ENCODE results near the gene TCF7L1. TPM values are rescaled to one million over a fixed set of nuclear protein-coding genes. Genes with fewer than 3 reads are reported as not detected.

TCF7L1 gene
- total and polyA plus RNA-seq, 11 donors: 1.9 to 9.8 (median 6.3) TPM

DNA sequence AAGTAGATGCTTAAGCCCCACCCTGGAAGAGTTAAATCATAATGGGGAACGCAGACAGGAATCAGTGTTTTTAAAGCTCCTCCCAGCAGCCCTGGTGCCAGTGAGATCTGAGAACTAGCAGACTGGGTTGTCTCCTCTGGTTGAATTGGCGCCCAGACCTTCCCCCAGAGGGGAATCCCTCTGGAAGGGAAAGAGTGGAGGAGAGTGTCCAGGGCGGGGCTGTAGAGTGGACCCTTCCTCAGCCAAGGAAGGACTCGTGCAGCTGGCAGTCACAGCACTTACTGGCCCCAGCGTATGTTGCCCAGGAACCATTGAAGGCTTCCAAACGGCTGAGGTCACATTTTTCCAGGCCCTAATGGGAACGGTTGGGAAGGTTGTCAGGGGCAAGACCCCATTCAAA lies 132.1 kb downstream of the TCF7L1 start:
- WGBS, 4 donors: 32 to 40% (median 34%) methylated on average over 7 of the region's 7 CpGs
- Histone ChIP-seq H3K36me3 (no peaks in the 10 kb centered on the region), H3K4me1 (peaks cover 5 to 73% (median 36%) of the 10 kb centered on the region in 12 donors), H3K27ac (peak overlapping the region in 10 of 12 donors; percentile 25 to 71 (median 47)), H3K27me3 (no peaks in the 10 kb centered on the region), H3K9me3 (no peaks in the 10 kb centered on the region), H3K4me3 (no peak overlapping the region)
- ATAC-seq (peak; percentile 28 to 57 (median 52)), DNase-seq (peak; percentile 53 to 84 (median 66))
- no peak for TF ChIP-seq POLR2A (IDR thresholded peaks at IDR 0.05)
- TF ChIP-seq, protein P1, sequence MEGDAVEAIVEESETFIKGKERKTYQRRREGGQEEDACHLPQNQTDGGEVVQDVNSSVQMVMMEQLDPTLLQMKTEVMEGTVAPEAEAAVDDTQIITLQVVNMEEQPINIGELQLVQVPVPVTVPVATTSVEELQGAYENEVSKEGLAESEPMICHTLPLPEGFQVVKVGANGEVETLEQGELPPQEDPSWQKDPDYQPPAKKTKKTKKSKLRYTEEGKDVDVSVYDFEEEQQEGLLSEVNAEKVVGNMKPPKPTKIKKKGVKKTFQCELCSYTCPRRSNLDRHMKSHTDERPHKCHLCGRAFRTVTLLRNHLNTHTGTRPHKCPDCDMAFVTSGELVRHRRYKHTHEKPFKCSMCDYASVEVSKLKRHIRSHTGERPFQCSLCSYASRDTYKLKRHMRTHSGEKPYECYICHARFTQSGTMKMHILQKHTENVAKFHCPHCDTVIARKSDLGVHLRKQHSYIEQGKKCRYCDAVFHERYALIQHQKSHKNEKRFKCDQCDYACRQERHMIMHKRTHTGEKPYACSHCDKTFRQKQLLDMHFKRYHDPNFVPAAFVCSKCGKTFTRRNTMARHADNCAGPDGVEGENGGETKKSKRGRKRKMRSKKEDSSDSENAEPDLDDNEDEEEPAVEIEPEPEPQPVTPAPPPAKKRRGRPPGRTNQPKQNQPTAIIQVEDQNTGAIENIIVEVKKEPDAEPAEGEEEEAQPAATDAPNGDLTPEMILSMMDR (IDR thresholded peaks at IDR 0.05): no peak
- intact Hi-C loops (cut with DNase I): no loop called here

DNA sequence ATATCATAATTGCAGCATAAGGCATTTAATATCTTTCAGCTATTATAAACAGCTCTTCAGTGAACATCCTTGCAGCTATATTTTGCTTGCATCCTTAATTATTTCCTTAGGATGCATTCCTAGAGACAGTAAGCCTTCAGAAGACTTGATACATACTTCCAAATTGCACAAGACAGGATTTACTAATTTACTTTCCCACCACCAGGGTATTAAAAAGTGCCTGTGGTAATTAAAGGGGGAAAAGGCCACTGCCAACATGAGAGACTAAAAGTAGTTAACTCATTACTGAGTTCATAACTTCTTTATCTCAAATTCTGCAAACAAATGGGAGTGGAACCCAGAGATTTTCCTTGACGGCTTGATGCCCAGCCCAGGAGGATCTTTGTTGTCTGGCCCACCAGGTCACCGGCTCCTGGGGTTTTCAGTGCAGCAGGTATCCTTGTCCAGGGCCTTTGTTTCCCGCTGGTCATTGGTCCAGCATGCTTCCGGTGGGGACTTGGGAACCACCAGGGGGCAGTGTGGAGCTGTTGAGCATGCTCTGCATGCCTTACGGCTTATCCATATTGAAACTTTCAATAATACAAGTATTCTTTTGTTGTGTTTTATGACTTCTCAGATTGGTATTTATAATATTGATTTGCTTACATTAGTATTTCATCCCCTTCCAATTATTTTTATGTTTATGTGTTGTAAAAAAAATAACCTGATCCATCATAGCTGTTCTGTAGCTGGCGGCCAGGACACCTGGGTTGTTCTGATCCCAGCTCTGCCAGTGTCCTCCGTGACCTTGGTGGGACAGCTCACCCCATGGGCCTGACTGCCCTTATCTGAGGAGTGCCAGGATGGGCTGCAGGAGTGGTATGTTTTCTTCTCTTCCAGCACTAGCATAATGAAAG lies 133.2 kb downstream of the TCF7L1 start:
- TF ChIP-seq POLR2A (IDR thresholded peaks at IDR 0.05): no peak
- TF ChIP-seq, protein P1 (IDR thresholded peaks at IDR 0.05): peak; percentile 67 to 93 (median 85)
- Histone ChIP-seq H3K4me1 (peaks cover 5 to 79% (median 45%) of the 10 kb centered on the region in 12 donors), H3K27ac (peak overlapping the region in 5 of 12 donors; percentile 3 to 71 (median 56)), H3K4me3 (no peak overlapping the region), H3K27me3 (no peaks in the 10 kb centered on the region), H3K9me3 (no peaks in the 10 kb centered on the region), H3K36me3 (no peaks in the 10 kb centered on the region)
- ATAC-seq: peak in 3 of 4 donors; percentile 44 to 57 (median 51)
- WGBS, 4 donors: 52 to 62% (median 55%) methylated on average over 7 of the region's 7 CpGs
- DNase-seq: peak; percentile 73 to 89 (median 77)
- intact Hi-C loops (cut with DNase I): loop anchor here in 1 of 10 donors (2.0 kb wide), 1 partner anchor 18 kb away; no protein-coding TSS in a partner anchor

DNA sequence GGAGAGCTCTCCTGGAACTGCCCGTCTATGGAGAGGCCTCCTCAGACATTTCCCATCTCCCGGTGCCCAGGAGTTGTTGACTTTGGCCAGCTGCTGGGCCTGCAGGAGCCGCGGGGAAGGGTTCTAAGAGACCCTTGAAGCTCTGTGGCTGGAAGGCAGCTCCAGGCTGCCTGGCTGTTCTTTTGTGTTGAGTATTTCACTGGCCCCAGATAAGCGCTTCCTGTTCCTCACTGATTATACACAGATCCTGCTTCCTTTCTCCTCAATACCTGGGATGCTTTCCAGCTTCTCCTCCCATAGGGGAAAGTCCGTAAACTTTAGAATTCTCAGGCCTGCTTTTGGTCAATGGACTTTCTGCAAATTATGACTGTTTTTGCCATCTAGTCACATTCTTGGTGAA lies 136.8 kb downstream of the TCF7L1 start:
- Histone ChIP-seq H3K27ac (peak overlapping the region; percentile 52 to 89 (median 76)), H3K27me3 (no peaks in the 10 kb centered on the region), H3K9me3 (no peaks in the 10 kb centered on the region), H3K36me3 (no peaks in the 10 kb centered on the region), H3K4me1 (peaks cover 5 to 80% (median 44%) of the 10 kb centered on the region in 12 donors), H3K4me3 (peak overlapping the region in 4 of 12 donors; percentile 12 to 32 (median 22))
- ATAC-seq (peak; percentile 44 to 88 (median 69)), DNase-seq (peak in 3 of 5 donors; percentile 46 to 62 (median 57))
- intact Hi-C loops (cut with DNase I): no loop called here
- TF ChIP-seq POLR2A (IDR thresholded peaks at IDR 0.05): no peak
- TF ChIP-seq, protein P1 (IDR thresholded peaks at IDR 0.05): no peak
- 29 to 52% (median 43%) methylated on average over 6 of the region's 6 CpGs for WGBS, 4 donors

DNA sequence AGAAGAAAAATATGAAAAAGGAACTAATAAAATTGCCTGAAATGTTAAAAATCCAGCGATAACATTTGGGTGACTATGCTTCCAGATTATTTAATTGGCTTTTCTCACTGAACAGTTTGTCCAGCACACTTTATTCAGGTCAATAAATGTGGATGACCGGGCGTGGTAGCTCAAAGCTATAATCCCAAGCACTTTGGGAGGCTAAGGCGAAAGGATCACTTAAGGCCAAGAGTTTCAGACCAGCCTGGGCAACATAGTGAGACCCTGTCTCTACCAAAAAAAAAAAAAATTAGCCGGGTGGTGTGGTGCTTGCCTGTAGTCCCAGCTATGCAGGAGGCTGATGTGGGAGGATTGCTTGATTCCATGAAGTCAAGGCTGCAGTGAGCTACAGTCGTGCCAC lies 139.2 kb downstream of the TCF7L1 start:
- Histone ChIP-seq H3K27me3 (no peaks in the 10 kb centered on the region), H3K27ac (peak overlapping the region in 1 of 12 donors; percentile 34), H3K36me3 (no peaks in the 10 kb centered on the region), H3K4me1 (peaks cover 0 to 65% (median 36%) of the 10 kb centered on the region in 12 donors), H3K4me3 (no peak overlapping the region), H3K9me3 (no peaks in the 10 kb centered on the region)
- intact Hi-C loops (cut with DNase I): no loop called here
- 78 to 97% (median 87%) methylated on average over 6 of the region's 6 CpGs for WGBS, 4 donors
- no peak for ATAC-seq
- no peak for DNase-seq
- TF ChIP-seq, protein P1 (IDR thresholded peaks at IDR 0.05): no peak
- no peak for TF ChIP-seq POLR2A (IDR thresholded peaks at IDR 0.05)
